GM18870 (cell line): ENCODE data around the gene AP1G2.

Experiments used
- ATAC-seq: cut with Tn5 transposase; IDR thresholded peaks from one replicate; pipeline ENCODE4 v1.9.1; 2021; ENCODE audit warnings: moderate library complexity; ENCODE audit not compliant: unreplicated experiment

AP1G2 gene

DNA sequence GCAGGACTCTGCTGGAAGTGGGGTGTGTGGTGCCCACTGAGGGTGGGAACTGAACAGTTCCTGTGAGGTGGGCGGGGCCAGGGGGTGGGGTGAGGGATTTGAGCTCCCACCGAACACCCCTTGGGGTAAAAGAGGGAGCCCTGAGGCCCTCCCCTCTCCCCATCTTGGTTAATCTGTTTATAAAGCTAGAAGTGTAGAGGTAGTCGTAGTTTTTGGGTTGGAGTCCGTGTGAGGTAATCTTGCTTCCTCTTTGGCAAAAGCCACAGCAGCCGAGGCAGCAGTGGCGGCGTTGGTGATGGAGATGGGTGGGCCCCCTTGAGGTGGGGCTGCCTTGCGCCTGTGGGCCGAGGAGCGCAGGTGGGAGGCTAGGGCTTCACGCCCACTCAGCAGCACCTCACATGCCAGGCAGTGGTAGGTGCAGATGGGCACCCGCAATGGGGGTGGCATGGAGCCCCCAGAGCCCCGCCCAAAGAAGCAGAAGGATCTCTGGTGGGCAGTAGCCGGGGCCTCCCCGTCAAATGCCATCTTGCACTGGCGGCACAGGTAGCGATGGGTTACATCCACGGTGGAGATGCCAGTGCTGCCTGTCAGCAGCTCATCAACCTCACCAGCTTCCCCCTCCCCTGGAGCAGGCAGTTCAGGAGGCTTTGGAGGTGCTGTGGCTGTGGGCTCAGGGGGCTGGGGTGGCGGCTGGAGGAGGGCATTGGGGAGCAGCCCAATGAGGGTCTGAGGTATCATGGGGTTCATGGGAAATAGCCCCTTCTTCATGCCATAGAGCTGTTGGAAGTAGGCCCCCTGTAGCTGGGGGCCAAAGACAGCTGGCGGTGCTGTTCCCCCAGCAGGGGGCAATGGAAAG is 45.6 kb downstream of the AP1G2 start:
- ATAC-seq, result no peak

DNA sequence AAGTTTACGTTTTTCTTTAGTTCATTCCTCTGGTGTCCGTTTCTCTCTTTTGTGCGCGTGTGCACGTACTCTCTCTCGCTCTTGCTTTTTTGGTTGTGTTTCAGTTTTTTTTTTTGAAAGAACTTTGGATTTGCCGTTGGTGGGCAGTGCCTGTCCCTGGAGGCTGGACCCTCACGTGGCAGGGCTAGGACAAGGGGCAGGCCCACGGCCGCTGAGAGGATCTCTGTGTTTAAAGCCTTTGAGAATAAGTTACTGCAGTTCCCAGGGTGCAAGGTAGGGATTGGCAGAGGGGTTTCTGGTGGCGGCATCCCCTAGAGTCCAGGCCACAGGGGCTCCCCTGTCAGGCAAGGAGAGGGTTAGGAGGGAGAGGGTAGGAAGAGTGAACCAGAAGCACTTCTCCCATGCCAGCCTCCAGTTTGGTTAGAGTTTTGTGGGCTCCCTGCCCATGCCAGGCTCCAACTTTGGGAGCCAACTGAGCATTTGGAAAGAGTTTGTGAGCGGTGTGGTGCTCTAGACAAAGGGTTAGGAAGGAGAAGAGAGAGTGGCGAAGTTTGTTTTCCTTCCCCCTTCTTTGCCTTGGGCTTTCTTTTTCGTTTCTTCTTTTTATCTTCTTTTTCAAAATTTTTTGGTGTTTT is 46.6 kb downstream of the AP1G2 start:
- ATAC-seq, result no peak

DNA sequence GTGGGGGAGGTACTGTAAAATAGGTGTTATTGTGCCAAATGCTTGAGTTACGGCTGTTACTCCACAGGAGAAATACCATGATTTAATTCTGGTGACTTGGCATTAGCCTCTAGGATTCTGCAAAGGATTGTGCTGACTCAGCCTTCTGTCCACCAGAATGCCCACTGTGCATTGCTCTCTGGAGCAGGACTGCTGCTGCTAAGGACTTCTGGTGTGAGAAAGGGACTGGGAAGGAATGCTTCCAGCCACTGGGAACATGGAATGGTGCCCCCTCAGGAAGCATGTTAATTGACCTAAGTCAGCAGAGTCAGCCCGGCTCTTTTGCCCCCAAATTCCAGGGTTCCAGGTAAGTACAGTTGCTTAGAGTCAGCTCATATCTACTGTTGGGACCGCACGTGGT is 48.9 kb downstream of the AP1G2 start:
- no peak for ATAC-seq

DNA sequence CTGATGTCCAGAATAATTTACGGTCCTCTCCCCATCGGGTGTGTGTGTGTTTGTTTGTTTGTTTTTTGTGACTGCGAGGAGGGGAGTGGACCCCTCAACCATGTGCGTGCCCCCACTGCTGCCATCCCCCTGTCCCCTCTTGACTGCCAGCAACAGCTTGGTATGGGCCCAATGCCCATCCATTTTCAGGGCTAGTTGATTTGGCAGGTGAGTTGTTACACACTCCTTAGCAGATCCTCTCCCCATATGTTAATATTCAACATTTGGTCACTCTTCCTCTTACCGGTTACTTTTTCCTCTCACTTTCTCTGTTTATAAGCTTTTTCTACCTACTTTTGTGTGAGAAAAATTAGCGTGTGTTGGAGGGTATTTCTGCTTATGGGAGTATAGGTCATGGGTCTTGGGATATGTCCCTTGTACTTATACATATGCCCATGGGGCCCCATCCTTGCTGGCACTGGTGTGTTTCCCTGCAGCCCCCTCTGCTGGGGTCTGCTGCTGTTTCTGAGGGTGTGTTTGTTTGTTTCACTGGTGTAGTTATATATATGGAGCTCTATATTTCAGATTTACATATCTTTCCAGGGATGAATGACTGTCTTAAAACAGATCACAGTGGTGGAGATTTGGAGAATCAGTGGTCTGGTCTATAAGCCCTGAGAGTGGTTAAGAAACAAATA is 49.8 kb downstream of the AP1G2 start:
- no peak for ATAC-seq

DNA sequence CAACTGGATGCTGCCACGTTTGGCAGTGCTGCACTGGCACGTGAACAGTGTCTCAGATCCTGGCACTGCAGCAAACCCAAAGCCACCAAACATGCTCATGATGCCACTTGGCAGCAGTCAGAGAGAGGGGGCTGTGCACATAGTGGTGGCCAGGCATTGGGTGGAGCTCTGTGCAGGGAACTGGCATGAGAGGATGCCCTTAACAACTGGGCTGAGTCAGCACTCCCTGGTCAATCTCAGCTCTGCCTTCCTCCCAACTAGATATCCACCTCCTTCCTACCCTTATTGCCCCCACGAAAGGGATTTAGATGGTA is 53.0 kb downstream of the AP1G2 start:
- no peak for ATAC-seq

DNA sequence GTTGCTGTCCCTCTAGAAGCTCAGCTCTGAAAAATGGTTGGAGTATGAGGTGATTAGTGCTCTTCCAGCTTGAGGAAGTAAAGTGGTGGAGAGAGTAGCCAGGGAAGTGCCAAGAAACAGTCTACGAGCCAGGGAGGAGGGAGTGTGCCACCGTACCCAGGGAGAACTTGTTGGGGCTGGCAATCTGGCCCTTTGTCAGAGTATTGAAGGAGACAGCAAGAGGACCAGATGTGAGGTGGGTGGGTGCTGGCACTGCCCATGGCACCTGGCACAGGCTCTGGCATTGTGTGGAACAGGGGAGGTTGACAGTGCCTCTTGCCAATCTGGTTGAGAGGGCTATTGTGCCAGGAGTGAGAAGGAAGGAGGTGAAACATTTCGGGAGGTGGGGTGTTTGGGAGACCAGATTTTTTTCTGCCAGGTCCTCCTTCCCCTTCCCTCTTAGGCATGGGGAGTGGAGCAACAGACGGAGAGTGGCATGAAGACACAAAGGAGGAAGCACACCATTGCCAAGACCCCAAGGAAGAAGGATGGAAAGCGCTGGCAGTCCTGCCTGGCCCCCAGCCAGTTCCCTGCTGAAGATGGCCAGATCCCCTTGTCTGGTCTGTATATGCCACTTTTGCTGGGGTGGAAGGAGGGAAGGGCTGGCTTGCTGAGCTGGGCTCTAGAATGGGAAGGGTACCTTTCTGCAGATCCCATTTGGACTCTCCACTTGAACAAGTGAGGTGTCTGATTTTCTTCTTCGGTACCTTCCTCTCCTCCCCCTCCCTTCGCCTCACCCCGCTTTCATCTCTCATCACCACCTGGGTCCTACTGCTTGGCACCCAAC is 53.6 kb downstream of the AP1G2 start:
- ATAC-seq, result no peak

DNA sequence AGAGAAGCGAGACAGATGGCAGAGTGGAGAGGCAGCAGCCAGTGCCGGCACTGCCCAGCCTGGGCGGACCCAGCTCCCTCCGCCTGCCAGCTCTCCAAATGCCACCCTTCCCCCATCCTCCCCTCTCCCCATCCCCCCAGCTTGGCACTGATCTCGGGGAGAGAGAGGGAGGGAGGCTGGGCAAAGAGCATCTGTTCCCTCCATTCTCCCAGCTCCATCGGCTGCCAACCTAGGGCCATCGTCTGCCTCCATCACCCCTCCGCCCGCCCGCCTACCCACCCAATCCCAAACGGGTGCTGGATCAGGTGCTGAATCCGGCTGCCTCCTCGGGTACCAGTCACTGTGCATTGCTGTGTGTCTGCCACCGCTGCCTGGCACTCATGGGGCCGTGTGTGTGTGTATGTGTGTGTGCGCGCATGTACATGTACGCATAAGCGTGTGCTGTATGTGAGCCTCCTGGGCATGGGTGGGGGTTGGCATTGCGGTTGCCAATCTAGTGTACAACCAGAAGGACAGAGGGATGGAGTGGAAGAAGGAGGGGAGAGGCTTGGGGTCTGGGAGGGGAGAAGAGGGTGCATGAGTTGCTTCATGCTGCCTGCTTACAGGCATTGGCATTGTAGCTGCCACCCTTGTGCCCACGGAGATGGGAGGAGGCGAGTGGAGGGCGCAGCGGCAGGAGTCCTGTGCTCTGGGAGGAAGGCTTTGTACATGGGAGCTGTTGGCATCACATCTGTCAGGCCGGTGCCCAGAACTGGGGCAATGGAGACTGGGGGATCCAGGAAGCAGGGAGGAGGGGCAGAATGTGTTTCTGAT is 54.4 kb downstream of the AP1G2 start:
- ATAC-seq, result no peak

DNA sequence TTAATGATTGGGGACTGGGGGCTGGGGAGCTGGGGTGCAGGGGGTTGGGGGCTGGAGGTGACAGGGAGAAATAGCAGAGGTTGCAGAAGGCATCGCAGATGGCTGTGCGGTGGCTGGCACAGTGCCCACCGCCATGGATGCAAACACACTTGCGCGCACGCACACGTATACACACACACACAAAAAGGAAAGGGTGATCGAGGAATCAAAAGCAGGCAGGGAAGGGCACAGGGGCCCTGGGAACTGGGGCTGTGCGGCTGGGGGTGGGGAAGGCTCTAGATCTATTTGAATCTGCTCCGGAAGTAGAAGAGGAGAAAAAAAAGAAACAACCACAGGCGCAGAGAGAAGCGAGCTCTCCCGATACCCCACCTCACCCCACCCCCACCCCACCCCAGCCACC is 55.4 kb downstream of the AP1G2 start:
- no peak for ATAC-seq
